ENCODE data around the gene SLC66A1. TPM values are rescaled to one million over a fixed set of nuclear protein-coding genes. Genes with fewer than 3 reads are reported as not detected.

The SLC66A1 gene
- total and polyA plus RNA-seq, 9 of the 15 experiments (the other 6 are each of a cell fraction or from before 2014, with no cell fraction given), result 1.2 to 40.8 (median 18.6) TPM

GRCh38 chr1:19341201-19342061, 29.3 kb downstream of the SLC66A1 start (continued):
- no peak for TF ChIP-seq GTF3C2 (IDR thresholded peaks at IDR 0.05; ENCODE audit: borderline replicate concordance, extremely low read depth, insufficient read length)
- no peak for TF ChIP-seq XRCC3 (IDR thresholded peaks at IDR 0.05)
- no peak for TF ChIP-seq TSHZ1 (CRISPR knock-in tag; IDR thresholded peaks at IDR 0.05)
- TF ChIP-seq TAL1 (IDR thresholded peaks at IDR 0.05), result no peak
- TF ChIP-seq, protein P1, sequence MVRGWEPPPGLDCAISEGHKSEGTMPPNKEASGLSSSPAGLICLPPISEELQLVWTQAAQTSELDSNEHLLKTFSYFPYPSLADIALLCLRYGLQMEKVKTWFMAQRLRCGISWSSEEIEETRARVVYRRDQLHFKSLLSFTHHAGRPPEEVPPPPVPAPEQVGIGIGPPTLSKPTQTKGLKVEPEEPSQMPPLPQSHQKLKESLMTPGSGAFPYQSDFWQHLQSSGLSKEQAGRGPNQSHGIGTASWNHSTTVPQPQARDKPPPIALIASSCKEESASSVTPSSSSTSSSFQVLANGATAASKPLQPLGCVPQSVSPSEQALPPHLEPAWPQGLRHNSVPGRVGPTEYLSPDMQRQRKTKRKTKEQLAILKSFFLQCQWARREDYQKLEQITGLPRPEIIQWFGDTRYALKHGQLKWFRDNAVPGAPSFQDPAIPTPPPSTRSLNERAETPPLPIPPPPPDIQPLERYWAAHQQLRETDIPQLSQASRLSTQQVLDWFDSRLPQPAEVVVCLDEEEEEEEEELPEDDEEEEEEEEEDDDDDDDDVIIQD (CRISPR knock-in tag; IDR thresholded peaks at IDR 0.05), result no peak
- no peak for TF ChIP-seq CBX3 (IDR thresholded peaks at IDR 0.05; ENCODE audit: borderline replicate concordance in 1 of 2, low read length in 2 of 2)
- TF ChIP-seq NELFE (IDR thresholded peaks at IDR 0.05; ENCODE audit: insufficient read depth, insufficient read length), result no peak
- no peak for TF ChIP-seq ZBTB8A (IDR thresholded peaks at IDR 0.05; ENCODE audit: partially characterized antibody)
- TF ChIP-seq HMG20A (CRISPR knock-in tag; conservative IDR thresholded peaks at IDR 0.05), result no peak
- TF ChIP-seq, protein P2, sequence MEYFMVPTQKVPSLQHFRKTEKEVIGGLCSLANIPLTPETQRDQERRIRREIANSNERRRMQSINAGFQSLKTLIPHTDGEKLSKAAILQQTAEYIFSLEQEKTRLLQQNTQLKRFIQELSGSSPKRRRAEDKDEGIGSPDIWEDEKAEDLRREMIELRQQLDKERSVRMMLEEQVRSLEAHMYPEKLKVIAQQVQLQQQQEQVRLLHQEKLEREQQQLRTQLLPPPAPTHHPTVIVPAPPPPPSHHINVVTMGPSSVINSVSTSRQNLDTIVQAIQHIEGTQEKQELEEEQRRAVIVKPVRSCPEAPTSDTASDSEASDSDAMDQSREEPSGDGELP (CRISPR knock-in tag; IDR thresholded peaks at IDR 0.05; ENCODE audit: borderline replicate concordance), result peak; percentile 30; the same call in 1 of the 2 replicates
- TF ChIP-seq, protein P3, sequence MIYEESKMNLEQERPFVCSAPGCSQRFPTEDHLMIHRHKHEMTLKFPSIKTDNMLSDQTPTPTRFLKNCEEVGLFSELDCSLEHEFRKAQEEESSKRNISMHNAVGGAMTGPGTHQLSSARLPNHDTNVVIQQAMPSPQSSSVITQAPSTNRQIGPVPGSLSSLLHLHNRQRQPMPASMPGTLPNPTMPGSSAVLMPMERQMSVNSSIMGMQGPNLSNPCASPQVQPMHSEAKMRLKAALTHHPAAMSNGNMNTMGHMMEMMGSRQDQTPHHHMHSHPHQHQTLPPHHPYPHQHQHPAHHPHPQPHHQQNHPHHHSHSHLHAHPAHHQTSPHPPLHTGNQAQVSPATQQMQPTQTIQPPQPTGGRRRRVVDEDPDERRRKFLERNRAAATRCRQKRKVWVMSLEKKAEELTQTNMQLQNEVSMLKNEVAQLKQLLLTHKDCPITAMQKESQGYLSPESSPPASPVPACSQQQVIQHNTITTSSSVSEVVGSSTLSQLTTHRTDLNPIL (CRISPR knock-in tag; IDR thresholded peaks at IDR 0.05), result no peak
- TF ChIP-seq GMEB1 (CRISPR knock-in tag; IDR thresholded peaks at IDR 0.05), result no peak
- 0 out of 2 replicates have a peak, but pooled peaks have one; percentile 44 for TF ChIP-seq CREM (IDR thresholded peaks at IDR 0.05; ENCODE audit: low read depth)

All from K562 (cell line).